ENCODE results near the gene HBZ. TPM values are rescaled to one million over a fixed set of nuclear protein-coding genes. Genes with fewer than 3 reads are reported as not detected.
"Not testable (repeated sequence)": the region's sequence is repeated elsewhere in the genome, so short reads cannot be mapped to it uniquely, and the experiment has no call there.

Gene HBZ
- total RNA-seq, 1 donor from 2014 or later: not detected

DNA sequence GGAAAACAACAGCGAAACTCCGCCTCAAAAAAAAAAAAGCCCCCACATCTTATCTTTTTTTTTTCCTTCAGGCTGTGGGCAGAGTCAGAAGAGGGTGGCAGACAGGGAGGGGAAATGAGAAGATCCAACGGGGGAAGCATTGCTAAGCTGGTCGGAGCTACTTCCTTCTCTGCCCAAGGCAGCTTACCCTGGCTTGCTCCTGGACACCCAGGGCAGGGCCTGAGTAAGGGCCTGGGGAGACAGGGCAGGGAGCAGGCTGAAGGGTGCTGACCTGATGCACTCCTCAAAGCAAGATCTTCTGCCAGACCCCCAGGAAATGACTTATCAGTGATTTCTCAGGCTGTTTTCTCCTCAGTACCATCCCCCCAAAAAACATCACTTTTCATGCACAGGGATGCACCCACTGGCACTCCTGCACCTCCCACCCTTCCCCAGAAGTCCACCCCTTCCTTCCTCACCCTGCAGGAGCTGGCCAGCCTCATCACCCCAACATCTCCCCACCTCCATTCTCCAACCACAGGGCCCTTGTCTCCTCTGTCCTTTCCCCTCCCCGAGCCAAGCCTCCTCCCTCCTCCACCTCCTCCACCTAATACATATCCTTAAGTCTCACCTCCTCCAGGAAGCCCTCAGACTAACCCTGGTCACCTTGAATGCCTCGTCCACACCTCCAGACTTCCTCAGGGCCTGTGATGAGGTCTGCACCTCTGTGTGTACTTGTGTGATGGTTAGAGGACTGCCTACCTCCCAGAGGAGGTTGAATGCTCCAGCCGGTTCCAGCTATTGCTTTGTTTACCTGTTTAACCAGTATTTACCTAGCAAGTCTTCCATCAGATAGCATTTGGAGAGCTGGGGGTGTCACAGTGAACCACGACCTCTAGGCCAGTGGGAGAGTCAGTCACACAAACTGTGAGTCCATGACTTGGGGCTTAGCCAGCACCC, 22.8 kb downstream of the HBZ start:
- H3K9me3 Mint-ChIP-seq (ENCODE audit: unreplicated experiment): no peaks in the 10 kb centered on the region
- no peaks in the 10 kb centered on the region for H3K36me3 Mint-ChIP-seq (ENCODE audit: unreplicated experiment)
- DNase-seq (ENCODE audit: extremely low spot score, unreplicated experiment): no peak
- TF ChIP-seq CTCF (IDR thresholded peaks at IDR 0.05): no peak
- no peak overlapping the region for H3K27ac Mint-ChIP-seq (ENCODE audit: unreplicated experiment)
- peaks cover 49% of the 10 kb centered on the region for H3K27me3 Mint-ChIP-seq (ENCODE audit: unreplicated experiment)
- peak overlapping the region; percentile 14 for H3K4me3 Mint-ChIP-seq (ENCODE audit: unreplicated experiment)
- H3K4me1 Mint-ChIP-seq (ENCODE audit: unreplicated experiment): peaks cover 13% of the 10 kb centered on the region

GRCh38 chr16:176006-176405, 23.6 kb downstream of the HBZ start:
- H3K36me3 Mint-ChIP-seq (ENCODE audit: unreplicated experiment); H3K9me3 Mint-ChIP-seq (ENCODE audit: unreplicated experiment); DNase-seq (ENCODE audit: extremely low spot score, unreplicated experiment); H3K27ac Mint-ChIP-seq (ENCODE audit: unreplicated experiment): not testable (repeated sequence)
- H3K27me3 Mint-ChIP-seq (ENCODE audit: unreplicated experiment): peaks cover 47% of the 10 kb centered on the region
- H3K4me3 Mint-ChIP-seq (ENCODE audit: unreplicated experiment): peak overlapping the region; percentile 45
- peaks cover 12% of the 10 kb centered on the region for H3K4me1 Mint-ChIP-seq (ENCODE audit: unreplicated experiment)

GRCh38 chr16:176477-177382, 24.3 kb downstream of the HBZ start, which contains the start of gene HBA1:
Gene HBA1, plus strand, starts transcription at chr16:176680. Its CDS starts 37 bp downstream, at chr16:176717.
- Mint-ChIP-seq H3K4me1 (ENCODE audit: unreplicated experiment) (peaks cover 12% of the 10 kb centered on the region), H3K27me3 (ENCODE audit: unreplicated experiment) (peaks cover 43% of the 10 kb centered on the region), H3K4me3 (ENCODE audit: unreplicated experiment) (peak within 1 kb of the TSS; percentile 45)
- H3K27ac Mint-ChIP-seq (ENCODE audit: unreplicated experiment); H3K9me3 Mint-ChIP-seq (ENCODE audit: unreplicated experiment); DNase-seq (ENCODE audit: extremely low spot score, unreplicated experiment); H3K36me3 Mint-ChIP-seq (ENCODE audit: unreplicated experiment): not testable (repeated sequence)

GRCh38 chr16:177394-177822, 25.0 kb downstream of the HBZ start:
- peaks cover 12% of the 10 kb centered on the region for H3K4me1 Mint-ChIP-seq (ENCODE audit: unreplicated experiment)
- H3K27me3 Mint-ChIP-seq (ENCODE audit: unreplicated experiment): peaks cover 41% of the 10 kb centered on the region
- peak overlapping the region; percentile 14 for H3K4me3 Mint-ChIP-seq (ENCODE audit: unreplicated experiment)
- no peak for DNase-seq (ENCODE audit: extremely low spot score, unreplicated experiment)
- H3K9me3 Mint-ChIP-seq (ENCODE audit: unreplicated experiment): no peaks in the 10 kb centered on the region
- no peak overlapping the region for H3K27ac Mint-ChIP-seq (ENCODE audit: unreplicated experiment)
- H3K36me3 Mint-ChIP-seq (ENCODE audit: unreplicated experiment): no peaks in the 10 kb centered on the region
- no peak for TF ChIP-seq CTCF (IDR thresholded peaks at IDR 0.05)

DNA sequence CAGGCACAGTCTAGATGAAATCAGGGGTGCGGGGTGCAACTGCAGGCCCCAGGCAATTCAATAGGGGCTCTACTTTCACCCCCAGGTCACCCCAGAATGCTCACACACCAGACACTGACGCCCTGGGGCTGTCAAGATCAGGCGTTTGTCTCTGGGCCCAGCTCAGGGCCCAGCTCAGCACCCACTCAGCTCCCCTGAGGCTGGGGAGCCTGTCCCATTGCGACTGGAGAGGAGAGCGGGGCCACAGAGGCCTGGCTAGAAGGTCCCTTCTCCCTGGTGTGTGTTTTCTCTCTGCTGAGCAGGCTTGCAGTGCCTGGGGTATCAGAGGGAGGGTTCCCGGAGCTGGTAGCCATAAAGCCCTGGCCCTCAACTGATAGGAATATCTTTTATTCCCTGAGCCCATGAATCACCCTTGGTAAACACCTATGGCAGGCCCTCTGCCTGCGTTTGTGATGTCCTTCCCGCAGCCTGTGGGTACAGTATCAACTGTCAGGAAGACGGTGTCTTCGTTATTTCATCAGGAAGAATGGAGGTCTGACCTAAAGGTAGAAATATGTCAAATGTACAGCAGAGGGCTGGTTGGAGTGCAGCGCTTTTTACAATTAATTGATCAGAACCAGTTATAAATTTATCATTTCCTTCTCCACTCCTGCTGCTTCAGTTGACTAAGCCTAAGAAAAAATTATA, 25.7 kb downstream of the HBZ start:
- H3K4me3 Mint-ChIP-seq (ENCODE audit: unreplicated experiment): no peak overlapping the region
- H3K27me3 Mint-ChIP-seq (ENCODE audit: unreplicated experiment): peaks cover 41% of the 10 kb centered on the region

More for the DNA sequence above, 25.7 kb downstream of the HBZ start:
- TF ChIP-seq CTCF (IDR thresholded peaks at IDR 0.05): no peak
- H3K4me1 Mint-ChIP-seq (ENCODE audit: unreplicated experiment): peaks cover 12% of the 10 kb centered on the region
- H3K9me3 Mint-ChIP-seq (ENCODE audit: unreplicated experiment): no peaks in the 10 kb centered on the region
- DNase-seq (ENCODE audit: extremely low spot score, unreplicated experiment): no peak
- H3K27ac Mint-ChIP-seq (ENCODE audit: unreplicated experiment): no peak overlapping the region
- no peaks in the 10 kb centered on the region for H3K36me3 Mint-ChIP-seq (ENCODE audit: unreplicated experiment)
